Hepatocyte (in vitro differentiated cells): ENCODE data around the gene BPI.
"Not testable (repeated sequence)": the region's sequence is repeated elsewhere in the genome, so short reads cannot be mapped to it uniquely, and the experiment has no call there.

Experiments used
- CTCF ChIP-seq: fragments of 200-600 bp; sonication (generic); IDR thresholded peaks from 2 replicates; pipeline ENCODE4 v1.5.1; 2016; ENCODE audit warnings: antibody characterized with exemption, mild to moderate bottlenecking; ENCODE audit not compliant: poor library complexity
- EZH2 ChIP-seq: fragments of 200-600 bp; sonication (generic); IDR thresholded peaks from 2 replicates; pipeline ENCODE4 v1.6.1; 2016; ENCODE audit warnings: antibody characterized with exemption, mild to moderate bottlenecking, borderline replicate concordance

GRCh38 chr20:38314350-38314749 is 10.4 kb downstream of the BPI start:
- TF ChIP-seq CTCF, EZH2: not testable (repeated sequence)
